Fibroblast of lung (primary cell): ENCODE data around the gene PPP5C. TPM values are rescaled to one million over a fixed set of nuclear protein-coding genes. Genes with fewer than 3 reads are reported as not detected.

Experiments used
- DNase-seq, 2 donors: peaks; one replicate each; pipeline versions ENCODE4 v3.0.0 to v3.0.0-alpha.2; 2010; ENCODE audit warnings: low read depth in 2 of 2
- H2AFZ ChIP-seq: 2 replicates; pipeline ENCODE4 v1.5.1; 2012; ENCODE audit warnings: low read length, control low read depth, inconsistent platforms
- H3K27ac ChIP-seq: 2 replicates; pipeline ENCODE4 v1.5.1; 2011; ENCODE audit warnings: low read length, control low read depth; ENCODE audit not compliant: insufficient read depth
- H3K27me3 ChIP-seq: 2 replicates; pipeline ENCODE4 v1.5.1; 2011; ENCODE audit warnings: mild to moderate bottlenecking, low read length; ENCODE audit not compliant: control insufficient read depth, insufficient read depth
- H3K36me3 ChIP-seq: 2 replicates; pipeline ENCODE4 v1.5.1; 2011; ENCODE audit warnings: low read length; ENCODE audit not compliant: control insufficient read depth, insufficient read depth
- H3K4me1 ChIP-seq: 2 replicates; pipeline ENCODE4 v1.5.1; 2011; ENCODE audit warnings: low read length; ENCODE audit not compliant: control insufficient read depth, insufficient read depth; ENCODE audit errors: extremely low read depth
- H3K4me2 ChIP-seq: 2 replicates; pipeline ENCODE4 v1.5.1; 2011; ENCODE audit warnings: low read length, control low read depth; ENCODE audit not compliant: insufficient read depth; ENCODE audit errors: extremely low read depth
- H3K4me3 ChIP-seq, 4 experiments: fragments of 200-600 bp in 1 of 4; sonication (generic) in 1 of 4; replicated peaks in 1 of 4; 2 replicates each; pipeline ENCODE4 v1.5.1; 2011 to 2016; ENCODE audit warnings: low read length in 4 of 4, low read depth in 3 of 4, mild to moderate bottlenecking in 3 of 4, control low read depth in 2 of 4, inconsistent platforms in 1 of 4, mixed read lengths in 1 of 4; ENCODE audit not compliant: insufficient read depth in 1 of 4; ENCODE audit errors: control extremely low read depth in 1 of 4
- H3K79me2 ChIP-seq: 2 replicates; pipeline ENCODE4 v1.5.1; 2012; ENCODE audit warnings: mild to moderate bottlenecking, low read length, inconsistent platforms; ENCODE audit not compliant: control insufficient read depth, insufficient read depth
- H3K9ac ChIP-seq: 2 replicates; pipeline ENCODE4 v1.5.1; 2011; ENCODE audit warnings: mild to moderate bottlenecking, low read length, control low read depth; ENCODE audit not compliant: insufficient read depth
- H3K9me3 ChIP-seq: 2 replicates; pipeline ENCODE4 v1.5.1; 2012; ENCODE audit warnings: low read depth, low read length; ENCODE audit not compliant: control insufficient read depth, insufficient read depth
- H4K20me1 ChIP-seq: 2 replicates; pipeline ENCODE4 v1.5.1; 2011; ENCODE audit warnings: low read length; ENCODE audit not compliant: control insufficient read depth, insufficient read depth; ENCODE audit errors: extremely low read depth
- EZH2 ChIP-seq: IDR thresholded peaks from 2 replicates; pipeline ENCODE4 v1.5.1; 2012; ENCODE audit warnings: low read length, control low read depth, mild to moderate bottlenecking; ENCODE audit errors: missing control alignments
- polyA plus RNA-seq, 2 donors: library from polyadenylated mRNA; depleted of rRNA in 1 of 2; stranded (reverse) in 1 of 2; unstranded in 1 of 2; fragments of >200 nt; gene quantifications; 2 replicates each; pipeline ENCODE4 v1.2.1, GENCODE V29; 2011 to 2012; ENCODE audit warnings: missing spikeins in 1 of 2
- total RNA-seq: library from RNA; depleted of rRNA; stranded (reverse); fragments of >200 nt; gene quantifications from 2 replicates; pipeline ENCODE4 v1.2.1, GENCODE V29; 2014
- TF ChIP-seq, protein P1 (sequence below), 2 donors: IDR thresholded peaks in 1 of 2; conservative IDR thresholded peaks in 1 of 2; 1 replicate in 1 of 2; 2 replicates in 1 of 2; pipeline ENCODE4 v1.5.1; 2011 to 2012; ENCODE audit warnings: low read length in 2 of 2, control low read depth in 1 of 2, inconsistent platforms in 1 of 2, low read depth in 1 of 2, mild to moderate bottlenecking in 1 of 2

PPP5C gene
- total and polyA plus RNA-seq, 2 donors (not counting 1 experiment from before 2014, with no cell fraction given) = 46.9 to 94.1 TPM

DNA sequence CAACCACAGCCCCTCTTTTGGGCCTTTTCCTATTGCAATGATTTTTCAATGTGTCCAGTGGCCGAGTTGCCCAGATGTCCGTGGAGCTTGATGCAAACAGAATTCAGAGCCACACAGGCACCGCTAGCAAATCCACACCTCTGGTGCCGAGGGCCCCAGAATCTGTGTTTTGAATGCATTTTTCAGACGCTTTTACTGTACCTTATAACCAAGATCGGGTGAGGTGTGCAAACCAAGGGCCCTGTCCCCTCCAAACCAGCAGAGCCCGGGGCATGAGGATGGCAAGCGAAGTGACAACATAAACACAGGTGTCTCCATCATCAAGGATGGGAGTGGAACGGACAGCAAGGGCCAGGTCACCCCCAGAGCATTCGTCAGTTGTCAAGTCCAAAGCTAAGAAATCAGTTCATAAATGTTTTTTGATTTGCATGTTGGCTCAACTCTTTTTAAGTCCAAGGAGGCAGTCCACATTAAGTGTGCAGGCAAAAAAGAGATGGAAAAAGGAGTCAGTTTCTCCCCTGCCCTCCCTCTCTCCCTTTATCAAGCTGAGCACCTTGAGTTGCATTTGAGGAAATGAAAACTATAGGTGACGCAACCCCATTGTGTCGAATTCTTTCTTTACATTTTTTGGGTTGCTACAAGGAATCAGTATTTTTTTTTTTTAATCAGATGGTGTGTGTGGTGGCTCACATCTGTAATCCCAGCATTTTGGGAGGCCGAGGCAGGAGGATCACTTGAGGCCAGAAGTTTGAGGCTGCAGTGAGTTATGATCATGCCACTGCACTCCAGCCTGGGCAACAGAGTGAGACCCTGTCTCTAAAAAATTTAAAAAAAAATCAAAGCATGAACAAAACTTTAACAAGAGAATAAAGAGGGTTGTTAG is 63.6 kb downstream of the PPP5C start:
- no peak for DNase-seq

DNA sequence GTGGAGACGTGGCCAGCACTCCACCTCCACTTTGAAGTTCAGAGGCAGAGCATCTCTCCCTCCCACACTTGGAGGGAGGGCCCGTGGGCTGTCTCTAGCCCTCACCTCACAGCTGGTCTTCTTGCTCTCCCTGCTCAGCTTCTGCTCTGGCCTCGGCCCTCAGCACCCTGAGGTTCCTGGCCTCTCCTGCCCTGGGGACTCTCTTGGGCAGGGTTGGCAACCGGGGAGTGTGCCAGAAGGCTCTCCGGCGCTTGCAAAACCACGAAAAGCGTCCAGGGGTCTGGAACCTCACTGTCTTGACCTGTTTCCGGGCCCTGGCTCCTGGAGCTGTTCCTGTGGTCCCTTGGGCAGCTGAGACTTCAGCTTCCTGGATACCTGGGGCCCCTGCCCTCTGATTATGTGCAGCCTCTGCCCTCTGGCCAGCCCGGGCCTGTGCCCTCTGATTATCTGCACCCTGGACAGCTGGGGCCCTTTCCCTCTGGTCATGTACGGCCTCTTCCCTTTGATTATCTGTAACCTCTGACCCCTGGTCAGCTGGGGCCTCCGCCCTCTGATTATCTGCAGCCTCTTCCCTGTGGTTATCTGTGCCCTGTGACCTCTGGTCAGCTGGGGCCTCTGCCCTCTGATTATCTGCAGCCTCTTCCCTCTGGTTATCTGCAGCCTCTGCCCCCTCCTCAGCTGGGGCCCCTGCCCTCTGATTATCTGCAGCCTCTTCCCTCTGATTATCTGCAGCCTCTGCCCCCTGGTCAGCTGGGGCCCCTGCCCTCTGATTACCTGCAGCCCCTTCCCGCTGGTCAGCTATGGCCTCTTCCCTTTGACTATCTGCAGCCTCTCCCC is 64.4 kb downstream of the PPP5C start:
- TF ChIP-seq, protein P1, sequence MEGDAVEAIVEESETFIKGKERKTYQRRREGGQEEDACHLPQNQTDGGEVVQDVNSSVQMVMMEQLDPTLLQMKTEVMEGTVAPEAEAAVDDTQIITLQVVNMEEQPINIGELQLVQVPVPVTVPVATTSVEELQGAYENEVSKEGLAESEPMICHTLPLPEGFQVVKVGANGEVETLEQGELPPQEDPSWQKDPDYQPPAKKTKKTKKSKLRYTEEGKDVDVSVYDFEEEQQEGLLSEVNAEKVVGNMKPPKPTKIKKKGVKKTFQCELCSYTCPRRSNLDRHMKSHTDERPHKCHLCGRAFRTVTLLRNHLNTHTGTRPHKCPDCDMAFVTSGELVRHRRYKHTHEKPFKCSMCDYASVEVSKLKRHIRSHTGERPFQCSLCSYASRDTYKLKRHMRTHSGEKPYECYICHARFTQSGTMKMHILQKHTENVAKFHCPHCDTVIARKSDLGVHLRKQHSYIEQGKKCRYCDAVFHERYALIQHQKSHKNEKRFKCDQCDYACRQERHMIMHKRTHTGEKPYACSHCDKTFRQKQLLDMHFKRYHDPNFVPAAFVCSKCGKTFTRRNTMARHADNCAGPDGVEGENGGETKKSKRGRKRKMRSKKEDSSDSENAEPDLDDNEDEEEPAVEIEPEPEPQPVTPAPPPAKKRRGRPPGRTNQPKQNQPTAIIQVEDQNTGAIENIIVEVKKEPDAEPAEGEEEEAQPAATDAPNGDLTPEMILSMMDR (conservative IDR thresholded peaks at IDR 0.05 in 1 of 2, IDR thresholded peaks at IDR 0.05 in 1 of 2; ENCODE audit: low read depth in 1 of 2, low read length in 2 of 2) = no peak
- no peak for TF ChIP-seq EZH2
- Histone ChIP-seq H3K9me3 (no peaks in the 10 kb centered on the region), H3K27ac (no peak overlapping the region), H3K4me3 (peak overlapping the region; percentile 46 to 80 (median 57)), H3K4me2 (peak overlapping the region; percentile 86), H3K4me1 (peaks cover 4% of the 10 kb centered on the region), H4K20me1 (no peaks in the 10 kb centered on the region), H2AFZ (no peak overlapping the region), H3K9ac (no peak overlapping the region), H3K79me2 (peaks cover 2% of the 10 kb centered on the region), H3K27me3 (no peaks in the 10 kb centered on the region), H3K36me3 (no peaks in the 10 kb centered on the region)
- no peak for DNase-seq

More for the DNA sequence above, 63.6 kb downstream of the PPP5C start:
- Histone ChIP-seq H3K79me2 (peaks cover 2% of the 10 kb centered on the region), H3K4me3 (peak overlapping the region in 2 of 4 experiments; percentile 65 to 80), H2AFZ (no peak overlapping the region), H3K9me3 (no peaks in the 10 kb centered on the region), H3K9ac (no peak overlapping the region), H3K27me3 (peaks cover 4% of the 10 kb centered on the region), H3K27ac (no peak overlapping the region), H3K4me2 (no peak overlapping the region), H4K20me1 (no peaks in the 10 kb centered on the region), H3K4me1 (peaks cover 4% of the 10 kb centered on the region), H3K36me3 (no peaks in the 10 kb centered on the region)
- no peak for TF ChIP-seq EZH2
- TF ChIP-seq, protein P1 (conservative IDR thresholded peaks at IDR 0.05 in 1 of 2, IDR thresholded peaks at IDR 0.05 in 1 of 2; ENCODE audit: low read depth in 1 of 2, low read length in 2 of 2) = no peak
